Measurements from ENCODE around the gene ITGBL1.

The ITGBL1 gene

GRCh38 chr13:101647760-101648159 lies 195.3 kb downstream of the ITGBL1 start:
- no peak overlapping the region for H3K27ac Mint-ChIP-seq
- peaks cover 33 to 47% of the 10 kb centered on the region in 2 donors for H3K27me3 Mint-ChIP-seq
- ATAC-seq (replicated peaks): no peak
- no peaks in the 10 kb centered on the region for H3K9me3 Mint-ChIP-seq
- DNase-seq: no peak
- H3K36me3 Mint-ChIP-seq (ENCODE audit: insufficient read depth): no peaks in the 10 kb centered on the region
- H3K4me1 Mint-ChIP-seq (ENCODE audit: low read depth in 2 of 2): no peaks in the 10 kb centered on the region
- H3K4me3 Mint-ChIP-seq: no peak overlapping the region

- Mint-ChIP-seq H3K36me3 (ENCODE audit: insufficient read depth) (no peaks in the 10 kb centered on the region), H3K27ac (no peak overlapping the region), H3K4me3 (no peak overlapping the region), H3K9me3 (no peaks in the 10 kb centered on the region), H3K27me3 (peaks cover 38 to 59% of the 10 kb centered on the region in 2 donors), H3K4me1 (ENCODE audit: low read depth in 2 of 2) (no peaks in the 10 kb centered on the region)
- DNase-seq (no peak), ATAC-seq (replicated peaks) (no peak)
These were observed 196.5 kb downstream of the ITGBL1 start for GRCh38 chr13:101648766-101649487.

- DNase-seq (no peak), ATAC-seq (replicated peaks) (no peak)
- no peak overlapping the region for H3K4me3 Mint-ChIP-seq
- no peaks in the 10 kb centered on the region for H3K36me3 Mint-ChIP-seq (ENCODE audit: insufficient read depth)
- H3K27ac Mint-ChIP-seq: no peak overlapping the region
- no peaks in the 10 kb centered on the region for H3K9me3 Mint-ChIP-seq
- no peaks in the 10 kb centered on the region for H3K4me1 Mint-ChIP-seq (ENCODE audit: low read depth in 2 of 2)
- H3K27me3 Mint-ChIP-seq: peaks cover 38 to 59% of the 10 kb centered on the region in 2 donors
These were observed 197.1 kb downstream of the ITGBL1 start for GRCh38 chr13:101649488-101650126.

GRCh38 chr13:101654883-101655282 lies 202.4 kb downstream of the ITGBL1 start:
- no peaks in the 10 kb centered on the region for H3K4me1 Mint-ChIP-seq (ENCODE audit: low read depth in 2 of 2)
- no peak overlapping the region for H3K4me3 Mint-ChIP-seq
- no peak for ATAC-seq (replicated peaks)

GRCh38 chr13:101655435-101655834 lies 203.0 kb downstream of the ITGBL1 start:
- ATAC-seq (replicated peaks) (no peak), DNase-seq (no peak)
- no peaks in the 10 kb centered on the region for H3K36me3 Mint-ChIP-seq (ENCODE audit: insufficient read depth)
- H3K4me3 Mint-ChIP-seq: no peak overlapping the region
- no peaks in the 10 kb centered on the region for H3K9me3 Mint-ChIP-seq
- H3K27ac Mint-ChIP-seq: no peak overlapping the region
- no peaks in the 10 kb centered on the region for H3K4me1 Mint-ChIP-seq (ENCODE audit: low read depth in 2 of 2)
- H3K27me3 Mint-ChIP-seq: peaks cover 23 to 42% of the 10 kb centered on the region in 2 donors

More at GRCh38 chr13:101654883-101655282, 202.4 kb downstream of the ITGBL1 start:
- no peaks in the 10 kb centered on the region for H3K9me3 Mint-ChIP-seq
- H3K27ac Mint-ChIP-seq: no peak overlapping the region
- H3K36me3 Mint-ChIP-seq (ENCODE audit: insufficient read depth): no peaks in the 10 kb centered on the region
- no peak for DNase-seq
- H3K27me3 Mint-ChIP-seq: peaks cover 23 to 42% of the 10 kb centered on the region in 2 donors

GRCh38 chr13:101660711-101661110 lies 208.2 kb downstream of the ITGBL1 start:
- no peaks in the 10 kb centered on the region for H3K4me1 Mint-ChIP-seq (ENCODE audit: low read depth in 2 of 2)
- H3K27ac Mint-ChIP-seq: no peak overlapping the region
- H3K27me3 Mint-ChIP-seq: peaks cover 0 to under 1% of the 10 kb centered on the region in 2 donors
- no peaks in the 10 kb centered on the region for H3K36me3 Mint-ChIP-seq (ENCODE audit: insufficient read depth)
- H3K4me3 Mint-ChIP-seq: no peak overlapping the region
- ATAC-seq (replicated peaks) (no peak), DNase-seq (no peak)
- no peaks in the 10 kb centered on the region for H3K9me3 Mint-ChIP-seq

GRCh38 chr13:101661839-101662238 lies 209.4 kb downstream of the ITGBL1 start:
- DNase-seq: no peak
- Mint-ChIP-seq H3K4me3 (no peak overlapping the region), H3K27me3 (peaks cover 7 to 10% of the 10 kb centered on the region in 2 donors), H3K36me3 (ENCODE audit: insufficient read depth) (no peaks in the 10 kb centered on the region), H3K9me3 (no peaks in the 10 kb centered on the region), H3K27ac (no peak overlapping the region), H3K4me1 (ENCODE audit: low read depth in 2 of 2) (no peaks in the 10 kb centered on the region)
- ATAC-seq (replicated peaks): no peak

GRCh38 chr13:101673360-101674105 lies 221.1 kb downstream of the ITGBL1 start:
- Mint-ChIP-seq H3K9me3 (no peaks in the 10 kb centered on the region), H3K4me1 (ENCODE audit: low read depth in 2 of 2) (no peaks in the 10 kb centered on the region), H3K36me3 (ENCODE audit: insufficient read depth) (no peaks in the 10 kb centered on the region), H3K27ac (no peak overlapping the region), H3K27me3 (no peaks in the 10 kb centered on the region), H3K4me3 (no peak overlapping the region)
- ATAC-seq (replicated peaks): no peak
- DNase-seq: no peak

- H3K36me3 Mint-ChIP-seq (ENCODE audit: insufficient read depth): no peaks in the 10 kb centered on the region
- H3K4me1 Mint-ChIP-seq (ENCODE audit: low read depth in 2 of 2): no peaks in the 10 kb centered on the region
- peaks cover 28% of the 10 kb centered on the region in 2 donors for H3K27me3 Mint-ChIP-seq
- H3K27ac Mint-ChIP-seq: no peak overlapping the region
- H3K9me3 Mint-ChIP-seq: no peaks in the 10 kb centered on the region
- H3K4me3 Mint-ChIP-seq: no peak overlapping the region
- no peak for ATAC-seq (replicated peaks)
- DNase-seq: no peak
These were observed 229.4 kb downstream of the ITGBL1 start for GRCh38 chr13:101681834-101682233.

- ATAC-seq (replicated peaks) (no peak), DNase-seq (no peak)
- Mint-ChIP-seq H3K27ac (no peak overlapping the region), H3K4me1 (ENCODE audit: low read depth in 2 of 2) (no peaks in the 10 kb centered on the region), H3K36me3 (ENCODE audit: insufficient read depth) (no peaks in the 10 kb centered on the region), H3K4me3 (no peak overlapping the region), H3K9me3 (no peaks in the 10 kb centered on the region), H3K27me3 (peaks cover 26 to 33% of the 10 kb centered on the region in 2 donors)
These were observed 233.5 kb downstream of the ITGBL1 start for GRCh38 chr13:101686003-101686402.

GRCh38 chr13:101690871-101691270 lies 238.4 kb downstream of the ITGBL1 start:
- ATAC-seq (replicated peaks): no peak
- no peaks in the 10 kb centered on the region for H3K36me3 Mint-ChIP-seq (ENCODE audit: insufficient read depth)
- peaks cover 0 to 10% of the 10 kb centered on the region in 2 donors for H3K27me3 Mint-ChIP-seq
- H3K27ac Mint-ChIP-seq: no peak overlapping the region
- H3K4me1 Mint-ChIP-seq (ENCODE audit: low read depth in 2 of 2): no peaks in the 10 kb centered on the region
- H3K4me3 Mint-ChIP-seq: no peak overlapping the region
- no peak for DNase-seq
- no peaks in the 10 kb centered on the region for H3K9me3 Mint-ChIP-seq

GRCh38 chr13:101691341-101691860 lies 238.9 kb downstream of the ITGBL1 start:
- Mint-ChIP-seq H3K4me3 (no peak overlapping the region), H3K9me3 (no peaks in the 10 kb centered on the region), H3K4me1 (ENCODE audit: low read depth in 2 of 2) (no peaks in the 10 kb centered on the region), H3K27me3 (peaks cover 0 to 10% of the 10 kb centered on the region in 2 donors), H3K27ac (no peak overlapping the region), H3K36me3 (ENCODE audit: insufficient read depth) (no peaks in the 10 kb centered on the region)
- no peak for DNase-seq
- no peak for ATAC-seq (replicated peaks)

GRCh38 chr13:101695870-101696516 lies 243.5 kb downstream of the ITGBL1 start:
- Mint-ChIP-seq H3K4me3 (no peak overlapping the region), H3K27ac (no peak overlapping the region), H3K36me3 (ENCODE audit: insufficient read depth) (no peaks in the 10 kb centered on the region), H3K27me3 (no peaks in the 10 kb centered on the region), H3K9me3 (no peaks in the 10 kb centered on the region), H3K4me1 (ENCODE audit: low read depth in 2 of 2) (no peaks in the 10 kb centered on the region)
- DNase-seq (no peak), ATAC-seq (replicated peaks) (no peak)

Data from effector memory CD8-positive, alpha-beta T cell (primary cell).